Measurements from ENCODE around the gene STEAP1B.
"Not testable (repeated sequence)": the region's sequence is repeated elsewhere in the genome, so short reads cannot be mapped to it uniquely, and the experiment has no call there.

STEAP1B gene

GRCh38 chr7:22433165-22433700 lies 66.8 kb downstream of the STEAP1B start:
- not testable (repeated sequence) for DNase-seq (ENCODE audit: low read depth in 4 of 4, low spot score in 1 of 4)

GRCh38 chr7:22432203-22432718 lies 67.7 kb downstream of the STEAP1B start:
- no peak for DNase-seq (ENCODE audit: low read depth in 4 of 4, low spot score in 1 of 4)

- DNase-seq (ENCODE audit: low read depth in 4 of 4, low spot score in 1 of 4): no peak
These were observed 69.5 kb downstream of the STEAP1B start for GRCh38 chr7:22430457-22430856.

- DNase-seq (ENCODE audit: low read depth in 4 of 4, low spot score in 1 of 4): no peak
These were observed 70.6 kb downstream of the STEAP1B start for GRCh38 chr7:22429386-22429785.

GRCh38 chr7:22427855-22428254 lies 72.1 kb downstream of the STEAP1B start:
- no peak for DNase-seq (ENCODE audit: low read depth in 4 of 4, low spot score in 1 of 4)

GRCh38 chr7:22427104-22427503 lies 72.9 kb downstream of the STEAP1B start:
- DNase-seq (ENCODE audit: low read depth in 4 of 4, low spot score in 1 of 4): no peak

GRCh38 chr7:22426463-22427094 lies 73.4 kb downstream of the STEAP1B start:
- DNase-seq (ENCODE audit: low read depth in 4 of 4, low spot score in 1 of 4): no peak

GRCh38 chr7:22425361-22425760 lies 74.6 kb downstream of the STEAP1B start:
- no peak for DNase-seq (ENCODE audit: low read depth in 4 of 4, low spot score in 1 of 4)

GRCh38 chr7:22422831-22423615 lies 77.0 kb downstream of the STEAP1B start:
- DNase-seq (ENCODE audit: low read depth in 4 of 4, low spot score in 1 of 4): no peak

GRCh38 chr7:22420973-22421635 lies 78.9 kb downstream of the STEAP1B start:
- no peak for DNase-seq (ENCODE audit: low read depth in 4 of 4, low spot score in 1 of 4)

GRCh38 chr7:22420008-22420407 lies 80.0 kb downstream of the STEAP1B start:
- no peak for DNase-seq (ENCODE audit: low read depth in 4 of 4, low spot score in 1 of 4)

- DNase-seq (ENCODE audit: low read depth in 4 of 4, low spot score in 1 of 4): no peak
These were observed 80.5 kb downstream of the STEAP1B start for GRCh38 chr7:22419488-22419887.

- DNase-seq (ENCODE audit: low read depth in 4 of 4, low spot score in 1 of 4): no peak
These were observed 81.5 kb downstream of the STEAP1B start for GRCh38 chr7:22418251-22419046.

- no peak for DNase-seq (ENCODE audit: low read depth in 4 of 4, low spot score in 1 of 4)
These were observed 82.1 kb downstream of the STEAP1B start for GRCh38 chr7:22417841-22418240.

GRCh38 chr7:22417349-22417748 lies 82.6 kb downstream of the STEAP1B start:
- DNase-seq (ENCODE audit: low read depth in 4 of 4, low spot score in 1 of 4): no peak

- DNase-seq (ENCODE audit: low read depth in 4 of 4, low spot score in 1 of 4): no peak
These were observed 85.6 kb downstream of the STEAP1B start for GRCh38 chr7:22414424-22414823.

- no peak for DNase-seq (ENCODE audit: low read depth in 4 of 4, low spot score in 1 of 4)
These were observed 86.8 kb downstream of the STEAP1B start for GRCh38 chr7:22413211-22413610.

GRCh38 chr7:22411977-22412693 lies 87.9 kb downstream of the STEAP1B start:
- no peak for DNase-seq (ENCODE audit: low read depth in 4 of 4, low spot score in 1 of 4)

- DNase-seq (ENCODE audit: low read depth in 4 of 4, low spot score in 1 of 4): no peak
These were observed 93.3 kb downstream of the STEAP1B start for GRCh38 chr7:22406715-22407114.

- no peak for DNase-seq (ENCODE audit: low read depth in 4 of 4, low spot score in 1 of 4)
These were observed 95.5 kb downstream of the STEAP1B start for GRCh38 chr7:22404421-22405023.
